ENCODE measurements around the gene AGA. TPM values are rescaled to one million over a fixed set of nuclear protein-coding genes. Genes with fewer than 3 reads are reported as not detected.

Gene AGA
- total and polyA plus RNA-seq, 2 of the 13 experiments (the other 11 are each of a cell fraction or from before 2014, with no cell fraction given), result 21.9 to 22.3 TPM

GRCh38 chr4:177391953-177392352, 50.3 kb downstream of the AGA start (continued):
- TF ChIP-seq, protein P1, sequence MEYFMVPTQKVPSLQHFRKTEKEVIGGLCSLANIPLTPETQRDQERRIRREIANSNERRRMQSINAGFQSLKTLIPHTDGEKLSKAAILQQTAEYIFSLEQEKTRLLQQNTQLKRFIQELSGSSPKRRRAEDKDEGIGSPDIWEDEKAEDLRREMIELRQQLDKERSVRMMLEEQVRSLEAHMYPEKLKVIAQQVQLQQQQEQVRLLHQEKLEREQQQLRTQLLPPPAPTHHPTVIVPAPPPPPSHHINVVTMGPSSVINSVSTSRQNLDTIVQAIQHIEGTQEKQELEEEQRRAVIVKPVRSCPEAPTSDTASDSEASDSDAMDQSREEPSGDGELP (IDR thresholded peaks at IDR 0.05; ENCODE audit: borderline replicate concordance, low read depth), result peak; percentile 92
- TF ChIP-seq ZNF431 (CRISPR knock-in tag; IDR thresholded peaks at IDR 0.05; ENCODE audit: borderline replicate concordance, low read depth) (no peak; the same call in 1 of the 2 replicates), TEF (CRISPR knock-in tag; IDR thresholded peaks at IDR 0.05) (no peak), KAT8 (CRISPR knock-in tag; IDR thresholded peaks at IDR 0.05) (peak; percentile 27; the same call in 1 of the 2 replicates), IRX3 (CRISPR knock-in tag; IDR thresholded peaks at IDR 0.05; ENCODE audit: borderline replicate concordance, low read depth) (no peak), ZSCAN29 (CRISPR knock-in tag; conservative IDR thresholded peaks at IDR 0.05) (no peak), ZNF543 (CRISPR knock-in tag; IDR thresholded peaks at IDR 0.05) (no peak), CSRNP1 (CRISPR knock-in tag; IDR thresholded peaks at IDR 0.05) (no peak), HMGXB3 (CRISPR knock-in tag; IDR thresholded peaks at IDR 0.05; ENCODE audit: borderline replicate concordance) (no peak), AHDC1 (CRISPR knock-in tag; IDR thresholded peaks at IDR 0.05; ENCODE audit: borderline replicate concordance) (peak; percentile 57; the same call in 1 of the 2 replicates), KLF9 (CRISPR knock-in tag; IDR thresholded peaks at IDR 0.05; ENCODE audit: low read depth) (no peak), ZNF121 (CRISPR knock-in tag; IDR thresholded peaks at IDR 0.05) (no peak), FOXK2 (IDR thresholded peaks at IDR 0.05) (no peak), HDAC2 (CRISPR knock-in tag; IDR thresholded peaks at IDR 0.05) (peak; percentile 55)
- TF ChIP-seq, protein P2, sequence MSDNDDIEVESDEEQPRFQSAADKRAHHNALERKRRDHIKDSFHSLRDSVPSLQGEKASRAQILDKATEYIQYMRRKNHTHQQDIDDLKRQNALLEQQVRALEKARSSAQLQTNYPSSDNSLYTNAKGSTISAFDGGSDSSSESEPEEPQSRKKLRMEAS (IDR thresholded peaks at IDR 0.05), result peak; percentile 57; the same call in 1 of the 2 replicates

All from HepG2 (cell line).